RWPE2 (cell line): ENCODE measurements around the gene PRR30.

Experiments used
- ATAC-seq: fragments of 200-7000 bp; cut with Tn5 transposase; 3 replicates; pipeline ENCODE4 v1.9.1; 2021; ENCODE audit warnings: low read depth
- DNase-seq: peaks from one replicate; pipeline ENCODE4 v3.0.0-alpha.2; 2020; ENCODE audit warnings: low spot score
- H3K27ac ChIP-seq: fragments of 450-650 bp; 2 replicates; pipeline ENCODE4 v1.5.1; 2017; ENCODE audit warnings: mild to moderate bottlenecking; ENCODE audit not compliant: poor library complexity, severe bottlenecking
- H3K27me3 ChIP-seq: fragments of 250-450 bp; sonication (Bioruptor Pico); 2 replicates; pipeline ENCODE4 v1.5.1; 2021; ENCODE audit warnings: mild to moderate bottlenecking, moderate library complexity; ENCODE audit not compliant: insufficient read depth, poor library complexity, severe bottlenecking
- H3K36me3 ChIP-seq: fragments of 250-450 bp; sonication (Bioruptor Pico); 2 replicates; pipeline ENCODE4 v1.5.1; 2020; ENCODE audit warnings: low read depth, mild to moderate bottlenecking, moderate library complexity
- H3K4me1 ChIP-seq: fragments of 250-450 bp; sonication (Bioruptor Pico); 2 replicates; pipeline ENCODE4 v1.5.1; 2021; ENCODE audit warnings: mild to moderate bottlenecking, moderate library complexity; ENCODE audit not compliant: insufficient read depth, poor library complexity, severe bottlenecking
- H3K4me3 ChIP-seq: fragments of 250-450 bp; sonication (Bioruptor Pico); 2 replicates; pipeline ENCODE4 v1.5.1; 2021; ENCODE audit warnings: mild to moderate bottlenecking, moderate library complexity; ENCODE audit not compliant: severe bottlenecking
- H3K9me3 ChIP-seq: fragments of 250-450 bp; sonication (Bioruptor Pico); 2 replicates; pipeline ENCODE4 v1.5.1; 2021; ENCODE audit warnings: mild to moderate bottlenecking, moderate library complexity; ENCODE audit not compliant: severe bottlenecking
- TF ChIP-seq, protein P1 (sequence below): fragments of 450-650 bp; IDR thresholded peaks from one replicate; pipeline ENCODE4 v1.5.1; 2017; ENCODE audit warnings: mild to moderate bottlenecking, moderate library complexity; ENCODE audit not compliant: poor library complexity, severe bottlenecking

PRR30 gene

GRCh38 chr2:27097341-27097740, 41.9 kb downstream of the PRR30 start:
- TF ChIP-seq, protein P1, sequence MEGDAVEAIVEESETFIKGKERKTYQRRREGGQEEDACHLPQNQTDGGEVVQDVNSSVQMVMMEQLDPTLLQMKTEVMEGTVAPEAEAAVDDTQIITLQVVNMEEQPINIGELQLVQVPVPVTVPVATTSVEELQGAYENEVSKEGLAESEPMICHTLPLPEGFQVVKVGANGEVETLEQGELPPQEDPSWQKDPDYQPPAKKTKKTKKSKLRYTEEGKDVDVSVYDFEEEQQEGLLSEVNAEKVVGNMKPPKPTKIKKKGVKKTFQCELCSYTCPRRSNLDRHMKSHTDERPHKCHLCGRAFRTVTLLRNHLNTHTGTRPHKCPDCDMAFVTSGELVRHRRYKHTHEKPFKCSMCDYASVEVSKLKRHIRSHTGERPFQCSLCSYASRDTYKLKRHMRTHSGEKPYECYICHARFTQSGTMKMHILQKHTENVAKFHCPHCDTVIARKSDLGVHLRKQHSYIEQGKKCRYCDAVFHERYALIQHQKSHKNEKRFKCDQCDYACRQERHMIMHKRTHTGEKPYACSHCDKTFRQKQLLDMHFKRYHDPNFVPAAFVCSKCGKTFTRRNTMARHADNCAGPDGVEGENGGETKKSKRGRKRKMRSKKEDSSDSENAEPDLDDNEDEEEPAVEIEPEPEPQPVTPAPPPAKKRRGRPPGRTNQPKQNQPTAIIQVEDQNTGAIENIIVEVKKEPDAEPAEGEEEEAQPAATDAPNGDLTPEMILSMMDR = no peak
- no peaks in the 10 kb centered on the region for H3K9me3 ChIP-seq
- DNase-seq = no peak
- no peaks in the 10 kb centered on the region for H3K4me1 ChIP-seq
- no peaks in the 10 kb centered on the region for H3K27me3 ChIP-seq
- H3K4me3 ChIP-seq = no peak overlapping the region
- H3K36me3 ChIP-seq = no peaks in the 10 kb centered on the region
- no peak overlapping the region for H3K27ac ChIP-seq
- no peak for ATAC-seq

DNA sequence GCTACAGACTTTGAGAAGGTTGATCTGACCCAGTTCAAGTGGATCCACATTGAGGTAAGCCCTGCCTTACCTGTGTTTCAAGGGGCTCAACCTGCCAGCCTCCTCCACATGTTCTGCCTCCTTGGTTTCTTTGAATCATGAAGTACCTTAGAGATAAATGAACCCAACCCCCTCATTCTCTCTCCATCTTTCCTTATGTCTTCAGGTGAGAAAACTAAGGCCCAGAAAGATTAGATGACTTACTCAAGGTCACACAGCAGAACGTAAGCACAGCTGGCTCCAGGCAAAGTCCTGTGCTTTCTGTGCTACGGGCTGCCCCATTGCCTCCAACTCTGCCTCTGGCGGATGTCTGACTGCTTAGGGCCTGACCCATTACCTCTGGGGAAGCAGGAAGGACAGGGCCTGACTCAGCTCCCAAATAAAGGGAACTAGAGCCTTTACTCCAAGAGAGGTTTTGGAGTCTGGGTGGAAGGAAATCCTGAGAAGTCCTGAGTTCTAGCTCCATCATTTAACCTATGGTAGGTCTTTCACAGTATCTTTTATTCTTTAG, 42.4 kb downstream of the PRR30 start:
- ATAC-seq = no peak
- H3K27ac ChIP-seq = no peak overlapping the region
- TF ChIP-seq, protein P1 = no peak

DNA sequence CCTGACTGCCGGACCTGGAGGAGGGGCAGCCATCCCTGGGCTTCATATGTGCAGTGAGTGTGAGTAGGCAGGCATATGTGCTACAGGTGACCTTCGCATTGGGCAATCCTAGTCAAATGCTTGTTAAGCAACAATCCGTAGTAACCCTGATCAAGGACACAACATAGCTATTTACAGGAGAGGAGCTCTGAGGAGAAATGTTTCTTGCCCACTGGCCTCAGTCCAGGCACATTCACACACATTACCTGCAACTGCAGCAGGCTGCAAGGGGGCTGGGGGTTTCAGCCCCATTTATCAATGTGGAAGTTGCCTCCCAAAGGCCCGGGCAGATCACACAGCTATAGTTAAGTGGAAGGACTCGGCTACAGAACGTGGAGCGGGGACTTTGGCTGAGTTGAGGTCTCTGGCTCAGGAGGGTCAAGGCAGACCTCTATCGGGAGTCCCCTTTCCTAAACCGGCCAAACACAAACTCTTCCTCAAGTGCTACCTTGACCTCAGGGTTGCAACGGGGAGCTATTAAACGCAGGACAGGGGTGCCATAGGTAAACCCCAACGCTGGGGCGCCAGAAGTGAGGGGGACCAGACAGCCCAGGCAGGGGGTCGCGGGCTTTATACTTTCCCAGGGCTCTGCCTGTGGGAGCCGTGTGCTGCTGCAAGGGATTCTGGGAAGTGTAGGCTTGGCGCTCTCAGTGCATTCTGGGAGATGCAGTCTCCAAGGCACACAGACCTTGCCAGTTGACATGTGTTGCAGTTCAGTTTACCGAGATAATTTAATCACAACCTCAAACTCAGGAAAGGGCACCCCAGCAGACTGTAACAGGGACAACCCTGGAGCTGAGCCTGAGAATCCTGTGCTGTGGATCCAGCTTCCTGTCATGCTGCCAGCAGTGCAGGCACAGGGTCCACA, 43.2 kb downstream of the PRR30 start:
- no peaks in the 10 kb centered on the region for H3K36me3 ChIP-seq
- H3K4me3 ChIP-seq = no peak overlapping the region
- TF ChIP-seq, protein P1 = no peak
- DNase-seq (no peak), ATAC-seq (peak; percentile 69)
- H3K27me3 ChIP-seq = no peaks in the 10 kb centered on the region
- no peaks in the 10 kb centered on the region for H3K4me1 ChIP-seq
- H3K27ac ChIP-seq = no peak overlapping the region
- no peaks in the 10 kb centered on the region for H3K9me3 ChIP-seq

More for the DNA sequence above, 42.4 kb downstream of the PRR30 start:
- Histone ChIP-seq H3K4me3 (no peak overlapping the region), H3K36me3 (no peaks in the 10 kb centered on the region), H3K4me1 (no peaks in the 10 kb centered on the region), H3K9me3 (no peaks in the 10 kb centered on the region), H3K27me3 (no peaks in the 10 kb centered on the region)
- no peak for DNase-seq

- Histone ChIP-seq H3K4me1 (no peaks in the 10 kb centered on the region), H3K27ac (no peak overlapping the region), H3K27me3 (no peaks in the 10 kb centered on the region), H3K36me3 (no peaks in the 10 kb centered on the region), H3K9me3 (no peaks in the 10 kb centered on the region), H3K4me3 (no peak overlapping the region)
- ATAC-seq (no peak), DNase-seq (no peak)
- TF ChIP-seq, protein P1 = no peak
Measured at GRCh38 chr2:27095427-27095744, 43.8 kb downstream of the PRR30 start.
